Smooth muscle cell (in vitro differentiated cells): ENCODE measurements around the gene RPS6KA5. TPM values are rescaled to one million over a fixed set of nuclear protein-coding genes. Genes with fewer than 3 reads are reported as not detected.
"Not testable (repeated sequence)": the region's sequence is repeated elsewhere in the genome, so short reads cannot be mapped to it uniquely, and the experiment has no call there.

Source experiments
- DNase-seq: peaks from one replicate; lab custom pipeline; 2025; ENCODE audit not compliant: unreplicated experiment; lab: John Stamatoyannopoulos, UW
- H2AFZ ChIP-seq: fragments of 200-600 bp; sonication (generic); 2 replicates; pipeline ENCODE4 v1.6.0; 2016; ENCODE audit warnings: antibody characterized with exemption, low read depth, mild to moderate bottlenecking
- H3F3A ChIP-seq: fragments of 200-600 bp; sonication (generic); 2 replicates; pipeline ENCODE4 v1.6.0; 2017; ENCODE audit warnings: antibody characterized with exemption, low read depth
- H3K27ac ChIP-seq: fragments of 200-600 bp; sonication (generic); 2 replicates; pipeline ENCODE4 v1.5.1; 2016; ENCODE audit warnings: low read depth, mild to moderate bottlenecking
- H3K27me3 ChIP-seq: fragments of 200-600 bp; sonication (generic); 2 replicates; pipeline ENCODE4 v1.6.1; 2016; ENCODE audit warnings: low read depth, mild to moderate bottlenecking
- H3K36me3 ChIP-seq: fragments of 200-600 bp; sonication (generic); 2 replicates; pipeline ENCODE4 v1.5.1; 2016; ENCODE audit warnings: low read depth
- H3K4me1 ChIP-seq: fragments of 200-600 bp; sonication (generic); 2 replicates; pipeline ENCODE4 v1.5.1; 2016; ENCODE audit warnings: low read depth
- H3K4me2 ChIP-seq: fragments of 200-600 bp; sonication (generic); 2 replicates; pipeline ENCODE4 v1.6.0; 2016; ENCODE audit warnings: mild to moderate bottlenecking
- H3K4me3 ChIP-seq: fragments of 200-600 bp; sonication (generic); 2 replicates; pipeline ENCODE4 v1.5.1; 2016; ENCODE audit warnings: mild to moderate bottlenecking
- H3K79me2 ChIP-seq: fragments of 200-600 bp; sonication (generic); 2 replicates; pipeline ENCODE4 v1.6.0; 2016; ENCODE audit warnings: low read depth, mild to moderate bottlenecking
- H3K9ac ChIP-seq: fragments of 200-600 bp; sonication (generic); 2 replicates; pipeline ENCODE4 v1.6.0; 2016; ENCODE audit warnings: low read depth
- H3K9me3 ChIP-seq: fragments of 200-600 bp; sonication (generic); replicated peaks from 2 replicates; pipeline ENCODE4 v1.5.1; 2016; ENCODE audit warnings: low read depth
- H4K20me1 ChIP-seq: fragments of 200-600 bp; sonication (generic); 2 replicates; pipeline ENCODE4 v1.6.0; 2016; ENCODE audit warnings: low read depth
- CTCF ChIP-seq: fragments of 200-600 bp; sonication (generic); IDR thresholded peaks from 2 replicates; pipeline ENCODE4 v1.5.1; 2017; ENCODE audit warnings: borderline replicate concordance, mild to moderate bottlenecking, antibody characterized with exemption; ENCODE audit not compliant: insufficient read depth, poor library complexity, severe bottlenecking
- WGBS: methylation state at CpG from one replicate; pipeline ENCODE4 v1.1.7; 2016; ENCODE audit warnings: low lambda C conversion rate; 5-methylcytosine and 5-hydroxymethylcytosine counted together
- polyA plus RNA-seq: library from polyadenylated mRNA; unstranded; fragments of >200 nt; fragmentation: Nextera tagmentation; extraction: Ambion mirVana; gene quantifications from 2 replicates; pipeline ENCODE4 v1.2.1, GENCODE V29; 2016
- total RNA-seq: library from RNA; depleted of rRNA; stranded (reverse); fragments of >200 nt; gene quantifications from 2 replicates; pipeline ENCODE4 v1.2.3, GENCODE V29; 2014

Gene RPS6KA5
- total and polyA plus RNA-seq, 2 experiments from 2014 or later: 1.0 to 1.5 TPM

GRCh38 chr14:90985601-90986242, 74.7 kb downstream of the RPS6KA5 start:
- H3K4me3 ChIP-seq: no peak overlapping the region
- no peaks in the 10 kb centered on the region for H3K36me3 ChIP-seq
- 79% methylated on average over 1 of the region's 1 CpG for WGBS
- H3K4me2 ChIP-seq: no peak overlapping the region
- H2AFZ ChIP-seq: no peak overlapping the region
- no peak overlapping the region for H3K27ac ChIP-seq
- H3K4me1 ChIP-seq: no peaks in the 10 kb centered on the region
- TF ChIP-seq CTCF: no peak
- no peaks in the 10 kb centered on the region for H3K9me3 ChIP-seq
- H3K79me2 ChIP-seq: no peaks in the 10 kb centered on the region
- no peaks in the 10 kb centered on the region for H3F3A ChIP-seq
- no peaks in the 10 kb centered on the region for H4K20me1 ChIP-seq
- DNase-seq: no peak
- H3K27me3 ChIP-seq: no peaks in the 10 kb centered on the region
- H3K9ac ChIP-seq: no peak overlapping the region

- no peaks in the 10 kb centered on the region for H3F3A ChIP-seq
- WGBS: 97% methylated on average over 4 of the region's 4 CpGs
- no peak overlapping the region for H2AFZ ChIP-seq
- no peaks in the 10 kb centered on the region for H3K79me2 ChIP-seq
- no peak overlapping the region for H3K9ac ChIP-seq
- no peaks in the 10 kb centered on the region for H3K9me3 ChIP-seq
- no peak for TF ChIP-seq CTCF
- H3K27me3 ChIP-seq: no peaks in the 10 kb centered on the region
- DNase-seq: no peak
- no peak overlapping the region for H3K4me2 ChIP-seq
- H4K20me1 ChIP-seq: no peaks in the 10 kb centered on the region
- no peak overlapping the region for H3K4me3 ChIP-seq
- no peak overlapping the region for H3K27ac ChIP-seq
- no peaks in the 10 kb centered on the region for H3K4me1 ChIP-seq
- H3K36me3 ChIP-seq: no peaks in the 10 kb centered on the region
These were observed 76.9 kb downstream of the RPS6KA5 start for GRCh38 chr14:90983560-90983959.

- no peak for DNase-seq
- Histone ChIP-seq H3K36me3 (no peaks in the 10 kb centered on the region), H3K9ac (no peak overlapping the region), H3K4me3 (no peak overlapping the region), H3K79me2 (no peaks in the 10 kb centered on the region), H3F3A (no peaks in the 10 kb centered on the region), H4K20me1 (no peaks in the 10 kb centered on the region), H3K27ac (no peak overlapping the region), H3K4me1 (no peaks in the 10 kb centered on the region), H3K27me3 (no peaks in the 10 kb centered on the region), H2AFZ (no peak overlapping the region), H3K4me2 (no peak overlapping the region), H3K9me3 (no peaks in the 10 kb centered on the region)
- WGBS: 75% methylated on average over 3 of the region's 3 CpGs
- TF ChIP-seq CTCF: no peak
These were observed 78.8 kb downstream of the RPS6KA5 start for GRCh38 chr14:90981636-90982035.

GRCh38 chr14:90980636-90981035, 79.8 kb downstream of the RPS6KA5 start:
- not testable (repeated sequence) for H4K20me1 ChIP-seq, H3K27ac ChIP-seq, H3K79me2 ChIP-seq, DNase-seq, H3K9me3 ChIP-seq, H3F3A ChIP-seq, H3K4me3 ChIP-seq, H3K27me3 ChIP-seq, H3K9ac ChIP-seq, H3K4me1 ChIP-seq, H3K36me3 ChIP-seq, H3K4me2 ChIP-seq, H2AFZ ChIP-seq
- WGBS: 85% methylated on average over 3 of the region's 3 CpGs
